ENCODE results near the gene ELF1. TPM values are rescaled to one million over a fixed set of nuclear protein-coding genes. Genes with fewer than 3 reads are reported as not detected.

ELF1 gene
- total RNA-seq, 1 donor from 2014 or later, result 136 TPM

DNA sequence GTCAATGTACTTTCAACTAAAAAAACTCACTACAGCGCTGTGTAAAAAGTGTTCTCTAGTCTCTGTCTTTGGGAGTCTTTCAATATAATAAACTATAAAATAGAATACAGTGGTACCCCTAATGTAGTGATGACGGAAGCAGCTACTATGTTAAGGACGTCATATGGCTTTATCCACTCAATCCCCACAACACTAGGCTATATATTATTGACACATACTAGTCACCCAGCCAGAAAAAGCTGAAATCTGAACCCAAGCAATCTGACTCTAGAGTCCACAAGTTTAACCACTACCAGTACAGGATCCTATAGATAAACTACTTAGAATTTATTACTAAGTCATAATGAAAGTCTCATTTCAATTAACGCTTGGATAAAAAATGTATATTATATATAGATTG, 48.3 kb downstream of the ELF1 start:
- Mint-ChIP-seq H3K36me3 (ENCODE audit: low read depth) (peaks cover 41% of the 10 kb centered on the region), H3K27me3 (no peaks in the 10 kb centered on the region), H3K4me1 (peaks cover 99% of the 10 kb centered on the region), H3K4me3 (no peak overlapping the region), H3K27ac (peak overlapping the region; percentile 76), H3K9me3 (no peaks in the 10 kb centered on the region)
- no peak for TF ChIP-seq CTCF (IDR thresholded peaks at IDR 0.05)
- intact Hi-C loops (cut with micrococcal nuclease), result loop anchor here (5.0 kb wide), 1 partner anchor 251 kb away; no protein-coding TSS in a partner anchor
- DNase-seq, result no peak
- POLR2A ChIA-PET, result no interaction called here
- no peak for ATAC-seq (ENCODE audit: low read depth)
- CTCF ChIA-PET, result interaction anchor here (2.9 kb wide), 1 partner anchor 84 kb away, joined by 11 read pairs; no protein-coding TSS in a partner anchor

DNA sequence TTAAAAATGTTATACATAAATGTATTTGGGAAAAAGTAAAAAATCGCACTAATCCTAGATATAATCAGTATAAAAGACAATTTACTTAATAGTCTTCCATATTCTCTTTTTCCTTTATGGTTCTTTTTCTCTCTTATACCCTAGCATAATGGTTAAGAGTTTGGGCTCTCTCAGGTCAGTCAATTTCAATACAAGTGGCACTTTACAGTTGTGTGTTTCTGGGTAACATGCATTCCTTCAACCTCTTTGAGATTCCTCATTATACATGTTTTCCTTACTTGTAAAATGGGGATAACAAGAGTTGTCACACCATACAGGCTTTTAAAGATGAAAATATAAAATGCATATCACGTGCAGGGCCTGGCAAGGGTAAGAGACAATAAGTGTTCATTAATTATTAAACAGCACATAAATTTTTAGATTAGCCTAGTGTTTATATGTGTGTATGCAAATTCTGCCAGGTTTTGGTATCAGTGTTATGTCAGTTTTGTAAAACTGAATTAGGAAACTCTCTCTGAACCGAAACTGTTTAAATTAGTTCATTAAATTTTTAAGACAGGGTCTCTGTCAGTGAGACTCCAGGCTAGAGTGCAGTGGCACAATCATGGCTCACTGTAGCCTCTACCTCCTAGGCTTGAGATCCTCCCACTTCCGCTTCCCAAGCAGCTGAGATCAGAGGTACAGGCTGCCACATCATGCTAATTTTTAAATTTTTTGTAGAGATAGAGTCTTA, 49.8 kb downstream of the ELF1 start:
- TF ChIP-seq CTCF (IDR thresholded peaks at IDR 0.05), result no peak
- Mint-ChIP-seq H3K4me3 (peak overlapping the region; percentile 54), H3K9me3 (no peaks in the 10 kb centered on the region), H3K27me3 (no peaks in the 10 kb centered on the region), H3K36me3 (ENCODE audit: low read depth) (peaks cover 39% of the 10 kb centered on the region), H3K27ac (peak overlapping the region; percentile 76), H3K4me1 (peaks cover 99% of the 10 kb centered on the region)
- ChIA-PET POLR2A (interaction anchor here (0.6 to 1.3 kb wide), 3 partner anchors 15 to 91 kb away, joined by 3 to 6 read pairs (median 4); no protein-coding TSS in a partner anchor), CTCF (interaction anchor here (2.9 kb wide), 1 partner anchor 85 kb away, joined by 11 read pairs; no protein-coding TSS in a partner anchor)
- intact Hi-C loops (cut with micrococcal nuclease), result loop anchor here (1.0 kb wide), 1 partner anchor 8 kb away; no protein-coding TSS in a partner anchor
- peak; percentile 72 for ATAC-seq (ENCODE audit: low read depth)
- DNase-seq, result no peak

DNA sequence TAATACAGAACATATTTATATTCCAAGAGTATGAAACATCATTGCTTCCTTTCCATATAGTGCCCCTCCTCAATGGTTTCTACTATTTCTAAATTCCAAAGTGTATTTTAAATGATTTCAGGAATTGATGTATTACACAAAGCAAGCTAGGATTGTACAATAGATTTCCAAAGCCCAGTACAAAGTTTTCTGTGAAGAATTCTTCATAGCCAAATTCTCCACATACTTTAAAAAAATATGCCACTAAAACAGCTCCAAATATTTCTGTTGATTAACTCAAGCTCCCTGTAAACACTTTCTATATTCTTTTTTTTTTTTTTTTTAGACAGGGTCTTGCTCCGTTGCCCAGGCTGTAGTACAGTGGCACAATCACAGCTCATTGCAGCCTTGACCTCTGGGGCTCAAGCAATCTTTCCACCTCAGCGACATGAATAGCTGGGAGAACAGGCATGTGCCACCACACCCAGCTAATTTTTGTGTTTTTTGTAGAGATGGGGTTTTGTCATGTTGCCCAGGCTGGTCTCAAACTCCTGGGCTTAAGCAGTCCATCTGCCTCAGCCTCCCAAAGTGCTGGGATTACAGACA, 50.6 kb downstream of the ELF1 start:
- Mint-ChIP-seq H3K27ac (no peak overlapping the region), H3K36me3 (ENCODE audit: low read depth) (peaks cover 41% of the 10 kb centered on the region), H3K27me3 (no peaks in the 10 kb centered on the region), H3K4me1 (peaks cover 99% of the 10 kb centered on the region), H3K9me3 (no peaks in the 10 kb centered on the region), H3K4me3 (no peak overlapping the region)
- no peak for TF ChIP-seq CTCF (IDR thresholded peaks at IDR 0.05)
- intact Hi-C loops (cut with micrococcal nuclease), result no loop called here
- POLR2A ChIA-PET, result interaction anchor here (0.7 to 1.1 kb wide), 5 partner anchors 16 to 48 kb away, joined by 3 to 6 read pairs (median 3); no protein-coding TSS in a partner anchor
- CTCF ChIA-PET, result interaction anchor here (1.1 to 1.3 kb wide), 2 partner anchors 13 to 43 kb away, joined by 3 read pairs; no protein-coding TSS in a partner anchor
- no peak for DNase-seq
- no peak for ATAC-seq (ENCODE audit: low read depth)

GRCh38 chr13:40966298-40966697, 52.8 kb downstream of the ELF1 start:
- ChIA-PET CTCF (interaction anchor here (0.5 kb wide), 1 partner anchor 8 kb away, joined by 3 read pairs; no protein-coding TSS in a partner anchor), POLR2A (no interaction called here)
- ATAC-seq (ENCODE audit: low read depth), result no peak
- Mint-ChIP-seq H3K27ac (no peak overlapping the region), H3K36me3 (ENCODE audit: low read depth) (peaks cover 45% of the 10 kb centered on the region), H3K4me3 (no peak overlapping the region), H3K9me3 (no peaks in the 10 kb centered on the region), H3K4me1 (peaks cover 99% of the 10 kb centered on the region), H3K27me3 (no peaks in the 10 kb centered on the region)
- no peak for TF ChIP-seq CTCF (IDR thresholded peaks at IDR 0.05)
- no peak for DNase-seq
- intact Hi-C loops (cut with micrococcal nuclease), result loop anchor here (1.0 to 2.0 kb wide), 3 partner anchors 8 to 17 kb away; no protein-coding TSS in a partner anchor

- Mint-ChIP-seq H3K27me3 (no peaks in the 10 kb centered on the region), H3K9me3 (no peaks in the 10 kb centered on the region), H3K27ac (no peak overlapping the region), H3K4me1 (peaks cover 89% of the 10 kb centered on the region), H3K4me3 (no peak overlapping the region), H3K36me3 (ENCODE audit: low read depth) (peaks cover 47% of the 10 kb centered on the region)
- DNase-seq (no peak), ATAC-seq (ENCODE audit: low read depth) (no peak)
- no peak for TF ChIP-seq CTCF (IDR thresholded peaks at IDR 0.05)
- CTCF ChIA-PET, result no interaction called here
- POLR2A ChIA-PET, result interaction anchor here (1.0 kb wide), 1 partner anchor 10 kb away, joined by 3 read pairs; no protein-coding TSS in a partner anchor
- intact Hi-C loops (cut with micrococcal nuclease), result no loop called here
Measured at GRCh38 chr13:40963927-40964326, 55.2 kb downstream of the ELF1 start.

All from activated B cell treated with CpG ODN at 0.5 μM for 24 hours (primary cell).